ENCODE results near the gene TPST1.

- TF ChIP-seq, protein P1, sequence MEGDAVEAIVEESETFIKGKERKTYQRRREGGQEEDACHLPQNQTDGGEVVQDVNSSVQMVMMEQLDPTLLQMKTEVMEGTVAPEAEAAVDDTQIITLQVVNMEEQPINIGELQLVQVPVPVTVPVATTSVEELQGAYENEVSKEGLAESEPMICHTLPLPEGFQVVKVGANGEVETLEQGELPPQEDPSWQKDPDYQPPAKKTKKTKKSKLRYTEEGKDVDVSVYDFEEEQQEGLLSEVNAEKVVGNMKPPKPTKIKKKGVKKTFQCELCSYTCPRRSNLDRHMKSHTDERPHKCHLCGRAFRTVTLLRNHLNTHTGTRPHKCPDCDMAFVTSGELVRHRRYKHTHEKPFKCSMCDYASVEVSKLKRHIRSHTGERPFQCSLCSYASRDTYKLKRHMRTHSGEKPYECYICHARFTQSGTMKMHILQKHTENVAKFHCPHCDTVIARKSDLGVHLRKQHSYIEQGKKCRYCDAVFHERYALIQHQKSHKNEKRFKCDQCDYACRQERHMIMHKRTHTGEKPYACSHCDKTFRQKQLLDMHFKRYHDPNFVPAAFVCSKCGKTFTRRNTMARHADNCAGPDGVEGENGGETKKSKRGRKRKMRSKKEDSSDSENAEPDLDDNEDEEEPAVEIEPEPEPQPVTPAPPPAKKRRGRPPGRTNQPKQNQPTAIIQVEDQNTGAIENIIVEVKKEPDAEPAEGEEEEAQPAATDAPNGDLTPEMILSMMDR (optimal IDR thresholded peaks at IDR 0.05 in 1 of 3, IDR thresholded peaks at IDR 0.05 in 1 of 3, conservative IDR thresholded peaks at IDR 0.05 in 1 of 3; ENCODE audit: extremely low read depth in 1 of 3, insufficient read depth in 2 of 3, low read length in 3 of 3): no peak
- no peak for TF ChIP-seq EZH2 (IDR thresholded peaks at IDR 0.05; ENCODE audit: low read length)
These were observed 41.9 kb upstream of the TPST1 start for GRCh38 chr7:66163186-66163610.

Data from keratinocyte (primary cell).